ENCODE results near the gene COL1A1. TPM values are rescaled to one million over a fixed set of nuclear protein-coding genes. Genes with fewer than 3 reads are reported as not detected.

COL1A1 gene
- total RNA-seq, 1 experiment from 2014 or later = 23.4 TPM

DNA sequence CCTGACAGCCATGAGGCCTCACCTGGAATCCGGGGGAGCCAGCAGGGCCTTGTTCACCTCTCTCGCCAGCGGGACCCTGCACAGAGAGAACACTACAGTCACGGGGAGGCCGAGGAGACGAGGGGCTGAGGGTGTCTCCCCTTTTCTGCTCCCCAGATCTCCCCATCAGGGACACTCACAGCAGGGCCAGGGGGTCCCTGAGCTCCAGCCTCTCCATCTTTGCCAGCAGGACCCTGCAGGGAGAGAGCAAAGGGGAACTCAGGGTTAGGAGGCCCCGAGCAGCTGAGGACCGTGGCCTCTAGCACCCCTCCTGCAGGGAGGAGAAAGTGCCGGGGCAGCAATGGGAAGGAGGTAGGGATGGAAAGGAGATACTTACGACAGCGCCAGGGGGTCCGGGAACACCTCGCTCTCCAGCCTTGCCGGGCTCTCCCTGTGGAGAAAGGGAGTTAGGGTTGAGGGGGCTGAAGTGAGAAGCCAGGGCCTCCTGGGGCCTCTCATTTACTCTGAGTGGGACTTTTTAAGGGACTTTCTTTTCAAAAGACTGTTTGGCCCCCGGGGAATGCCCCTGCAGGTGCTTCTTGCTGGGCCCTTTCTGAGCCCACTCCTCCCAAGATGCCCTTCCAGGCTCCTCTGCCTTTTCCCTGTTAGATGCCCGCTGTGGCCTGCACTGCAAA is 8.7 kb downstream of the COL1A1 start:
- Mint-ChIP-seq H3K4me3 (ENCODE audit: unreplicated experiment) (no peak overlapping the region), H3K27ac (ENCODE audit: unreplicated experiment) (no peak overlapping the region), H3K36me3 (ENCODE audit: insufficient read depth, unreplicated experiment) (no peaks in the 10 kb centered on the region), H3K27me3 (ENCODE audit: insufficient read depth, unreplicated experiment) (no peaks in the 10 kb centered on the region), H3K9me3 (ENCODE audit: unreplicated experiment) (no peaks in the 10 kb centered on the region), H3K4me1 (ENCODE audit: low read depth, unreplicated experiment) (peaks cover 4% of the 10 kb centered on the region)
- CTCF ChIA-PET = no interaction called here
- Histone ChIP-seq H3K27me3 (replicated peaks; ENCODE audit: control insufficient read depth, insufficient read depth, low read length) (no peaks in the 10 kb centered on the region), H3K4me3 (ENCODE audit: low read depth, low read length) (no peak overlapping the region), H3K36me3 (ENCODE audit: control insufficient read depth, insufficient read depth, low read length) (no peaks in the 10 kb centered on the region), H3K9me3 (no peaks in the 10 kb centered on the region), H3K4me1 (no peaks in the 10 kb centered on the region)
- POLR2A ChIA-PET = no interaction called here
- no TSS peak for BruUV-seq (replicated peaks)
- TF ChIP-seq CTCF (IDR thresholded peaks at IDR 0.05; ENCODE audit: insufficient read depth in 1 of 2, low read depth in 1 of 2, low read length in 1 of 2, severe bottlenecking in 1 of 2, unreplicated experiment in 1 of 2) = no peak
- no peak for DNase-seq
- intact Hi-C loops (cut with micrococcal nuclease; ENCODE audit: unreplicated experiment) = no loop called here

DNA sequence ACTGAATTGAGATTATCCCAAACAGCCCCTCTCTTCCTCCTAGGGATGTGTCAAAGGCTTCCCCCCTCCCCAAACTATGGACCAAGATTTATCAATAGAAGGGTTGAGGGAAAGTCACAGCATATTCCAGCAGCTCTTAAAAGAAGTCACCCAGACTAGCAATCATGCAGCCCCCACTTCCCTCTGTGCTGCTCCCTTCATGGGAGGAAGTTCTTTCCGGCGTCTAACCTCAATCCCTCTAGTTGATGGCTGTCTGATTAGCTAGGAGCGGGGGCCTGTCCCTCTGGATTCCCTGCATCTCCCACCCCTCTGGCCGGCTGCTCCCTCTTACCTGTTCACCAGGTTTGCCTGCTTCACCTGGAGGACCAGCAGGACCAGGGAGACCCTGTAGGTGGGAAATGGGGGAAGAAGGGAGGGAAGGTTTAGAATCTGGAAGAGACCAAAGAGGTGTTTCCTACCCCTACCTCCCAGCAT is 9.2 kb downstream of the COL1A1 start:
- intact Hi-C loops (cut with micrococcal nuclease; ENCODE audit: unreplicated experiment) = no loop called here
- Mint-ChIP-seq H3K27ac (ENCODE audit: unreplicated experiment) (no peak overlapping the region), H3K36me3 (ENCODE audit: insufficient read depth, unreplicated experiment) (no peaks in the 10 kb centered on the region), H3K4me3 (ENCODE audit: unreplicated experiment) (no peak overlapping the region), H3K4me1 (ENCODE audit: low read depth, unreplicated experiment) (no peaks in the 10 kb centered on the region), H3K9me3 (ENCODE audit: unreplicated experiment) (no peaks in the 10 kb centered on the region), H3K27me3 (ENCODE audit: insufficient read depth, unreplicated experiment) (no peaks in the 10 kb centered on the region)
- BruUV-seq (replicated peaks) = no TSS peak
- CTCF ChIA-PET = no interaction called here
- POLR2A ChIA-PET = no interaction called here
- no peak for TF ChIP-seq CTCF (IDR thresholded peaks at IDR 0.05; ENCODE audit: insufficient read depth in 1 of 2, low read depth in 1 of 2, low read length in 1 of 2, severe bottlenecking in 1 of 2, unreplicated experiment in 1 of 2)
- Histone ChIP-seq H3K9me3 (no peaks in the 10 kb centered on the region), H3K27me3 (replicated peaks; ENCODE audit: control insufficient read depth, insufficient read depth, low read length) (no peaks in the 10 kb centered on the region), H3K4me1 (no peaks in the 10 kb centered on the region), H3K36me3 (ENCODE audit: control insufficient read depth, insufficient read depth, low read length) (no peaks in the 10 kb centered on the region), H3K4me3 (ENCODE audit: low read depth, low read length) (no peak overlapping the region)
- no peak for DNase-seq

DNA sequence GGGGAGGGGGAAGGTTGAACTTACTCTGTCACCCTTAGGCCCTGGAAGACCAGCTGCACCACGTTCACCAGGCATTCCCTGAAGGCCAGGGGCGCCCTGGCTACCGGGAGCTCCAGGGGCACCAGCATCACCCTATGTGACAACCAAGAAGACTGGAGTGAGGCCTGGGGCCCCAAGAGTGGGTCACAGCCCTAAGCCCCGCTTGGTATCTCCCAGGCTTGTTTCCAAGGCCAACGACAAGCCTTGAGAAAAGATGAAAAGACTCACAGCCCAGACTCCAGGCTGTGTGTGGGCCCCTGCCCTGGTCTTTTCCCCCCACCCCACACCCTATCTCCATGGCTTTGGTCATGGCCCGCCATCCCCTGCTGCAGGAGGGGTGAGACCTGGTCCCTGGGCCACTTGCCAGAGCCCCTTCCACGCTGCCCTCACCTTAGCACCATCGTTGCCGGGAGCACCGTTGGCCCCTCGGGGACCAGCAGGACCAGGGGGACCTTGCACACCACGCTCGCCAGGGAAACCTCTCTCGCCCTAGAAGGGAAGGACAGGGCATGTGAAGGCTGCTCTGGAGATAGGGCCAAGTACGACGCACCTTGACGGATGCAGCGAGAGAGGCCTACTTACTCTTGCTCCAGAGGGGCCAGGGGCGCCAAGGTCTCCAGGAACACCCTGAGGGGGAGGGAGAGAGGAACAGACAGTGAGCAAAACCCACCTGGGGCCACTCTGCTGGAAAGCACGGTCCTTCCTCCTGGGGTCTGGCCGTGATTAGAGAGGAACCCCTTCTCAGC is 9.9 kb downstream of the COL1A1 start:
- H3K36me3 ChIP-seq (ENCODE audit: control insufficient read depth, insufficient read depth, low read length) = no peaks in the 10 kb centered on the region
- no peak overlapping the region for H3K4me3 ChIP-seq (ENCODE audit: low read depth, low read length)
- intact Hi-C loops (cut with micrococcal nuclease; ENCODE audit: unreplicated experiment) = no loop called here
- no peak for TF ChIP-seq CTCF (IDR thresholded peaks at IDR 0.05; ENCODE audit: insufficient read depth in 1 of 2, low read depth in 1 of 2, low read length in 1 of 2, severe bottlenecking in 1 of 2, unreplicated experiment in 1 of 2)
- no peaks in the 10 kb centered on the region for H3K4me1 ChIP-seq
- DNase-seq = no peak
- POLR2A ChIA-PET = no interaction called here
- no TSS peak for BruUV-seq (replicated peaks)
- no peaks in the 10 kb centered on the region for H3K9me3 Mint-ChIP-seq (ENCODE audit: unreplicated experiment)
- H3K4me3 Mint-ChIP-seq (ENCODE audit: unreplicated experiment) = no peak overlapping the region
- no peak overlapping the region for H3K27ac Mint-ChIP-seq (ENCODE audit: unreplicated experiment)
- CTCF ChIA-PET = interaction anchor here (1.2 to 1.8 kb wide), 2 partner anchors 9 to 13 kb away, joined by 3 to 4 read pairs; no protein-coding TSS in a partner anchor
- H3K36me3 Mint-ChIP-seq (ENCODE audit: insufficient read depth, unreplicated experiment) = no peaks in the 10 kb centered on the region
- no peaks in the 10 kb centered on the region for H3K27me3 Mint-ChIP-seq (ENCODE audit: insufficient read depth, unreplicated experiment)
- no peaks in the 10 kb centered on the region for H3K9me3 ChIP-seq
- no peaks in the 10 kb centered on the region for H3K27me3 ChIP-seq (replicated peaks; ENCODE audit: control insufficient read depth, insufficient read depth, low read length)
- no peaks in the 10 kb centered on the region for H3K4me1 Mint-ChIP-seq (ENCODE audit: low read depth, unreplicated experiment)

Measured in Caco-2 (cell line).